ENCODE results near the gene CTCF. TPM values are rescaled to one million over a fixed set of nuclear protein-coding genes. Genes with fewer than 3 reads are reported as not detected.

CTCF gene
- total and polyA plus RNA-seq, 10 of the 15 experiments (the other 5 are each of a cell fraction or from before 2014, with no cell fraction given), result 9.1 to 55.0 (median 41.8) TPM

DNA sequence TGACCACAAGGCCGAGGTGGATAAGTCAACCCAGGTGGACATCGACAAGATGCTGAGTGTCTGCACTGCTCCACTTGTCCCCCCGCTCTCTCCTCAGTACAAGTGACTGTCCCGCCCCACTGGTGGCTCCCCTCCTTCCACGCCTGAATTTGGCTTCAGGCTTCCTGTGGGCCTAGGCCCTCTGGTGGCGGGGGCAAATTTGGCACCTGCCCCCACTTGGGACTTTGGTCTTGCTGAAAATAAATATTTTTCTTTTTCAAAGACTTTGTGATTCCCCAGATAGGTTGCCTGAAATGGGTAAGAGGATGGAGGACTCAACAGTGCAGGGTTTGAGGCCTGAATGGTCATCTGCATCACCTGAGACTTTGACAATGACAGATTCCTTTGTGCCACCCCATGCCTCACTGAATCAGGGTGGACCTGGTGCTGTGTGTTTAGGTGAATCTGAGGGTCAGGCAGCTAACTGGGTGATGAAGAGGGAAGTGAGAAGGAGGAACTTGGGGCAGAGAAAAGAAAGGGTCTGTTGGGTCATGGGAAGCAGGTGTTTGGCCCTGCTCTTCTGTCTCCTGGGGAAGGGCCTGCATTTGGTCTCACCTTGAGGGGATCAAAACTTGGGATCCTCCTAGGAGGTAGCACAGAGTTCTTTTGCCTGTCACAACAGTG is 106.3 kb downstream of the CTCF start:
- DNase-seq (ENCODE audit: low read depth, low spot score), result no peak
- H4K20me1 ChIP-seq (ENCODE audit: control insufficient read depth, insufficient read depth), result no peaks in the 10 kb centered on the region
- H2AFZ ChIP-seq (ENCODE audit: control insufficient read depth, low read depth, low read length), result no peak overlapping the region
- H3K79me2 ChIP-seq (ENCODE audit: control insufficient read depth, insufficient read depth, low read length), result no peaks in the 10 kb centered on the region
- H3K9me3 ChIP-seq (replicated peaks; ENCODE audit: control insufficient read depth, insufficient read depth, low read length), result no peaks in the 10 kb centered on the region
- H3K36me3 ChIP-seq (ENCODE audit: control insufficient read depth in 2 of 2, insufficient read depth in 2 of 2, low read length in 1 of 2), result no peaks in the 10 kb centered on the region
- no peak overlapping the region for H3K9ac ChIP-seq (ENCODE audit: control insufficient read depth, insufficient read depth, low read length)
- RAD21 ChIA-PET (ENCODE audit: unreplicated experiment), result interaction anchor here (0.7 to 3.1 kb wide), 7 partner anchors 24 to 267 kb away, joined by 3 to 27 read pairs (median 3); partner anchors contain the start of genes CARMIL2, RANBP10 and TSNAXIP1
- SMC1A ChIA-PET (ENCODE audit: uncharacterized antibody, unreplicated experiment), result interaction anchor here (1.2 to 3.2 kb wide), 9 partner anchors 17 to 187 kb away, joined by 3 to 20 read pairs (median 5); partner anchors contain the start of genes ATP6V0D1 and GFOD2
- H3K4me2 ChIP-seq (ENCODE audit: control insufficient read depth, insufficient read depth), result no peak overlapping the region
- BruUV-seq (replicated peaks), result no TSS peak
- H3K4me1 ChIP-seq (ENCODE audit: control insufficient read depth, insufficient read depth, low read length), result peaks cover 36% of the 10 kb centered on the region
- 61% methylated on average over 6 of the region's 6 CpGs for WGBS (ENCODE audit: insufficient coverage, insufficient replicate concordance, low lambda C conversion rate, missing lambda C conversion rate)
- TF ChIP-seq SPI1 (IDR thresholded peaks at IDR 0.05; ENCODE audit: borderline replicate concordance, insufficient read depth, low read depth, low read length) (peak; percentile 53; the same call in 1 of the 2 replicates), RAD21 (IDR thresholded peaks at IDR 0.05; ENCODE audit: insufficient read depth, low read depth, low read length) (0 out of 2 replicates have a peak, but pooled peaks have one; percentile 10), HDAC2 (IDR thresholded peaks at IDR 0.05) (no peak), CTCF (IDR thresholded peaks at IDR 0.05 in 2 of 3, conservative IDR thresholded peaks at IDR 0.05 in 1 of 3; ENCODE audit: control insufficient read depth in 2 of 3, extremely low read depth in 1 of 3, insufficient read depth in 1 of 3, low read depth in 3 of 3, low read length in 3 of 3) (peak; percentile 35 to 47 (median 38); a peak in 5 of 6 replicates)
- H3K27me3 ChIP-seq (replicated peaks in 1 of 2; ENCODE audit: control insufficient read depth in 2 of 2, insufficient read depth in 2 of 2, low read length in 1 of 2), result no peaks in the 10 kb centered on the region
- H3K4me3 ChIP-seq, result no peak overlapping the region
- ATAC-seq, result no peak
- FAIRE-seq, result peak; percentile 23
- intact Hi-C loops (cut with micrococcal nuclease; ENCODE audit: unreplicated experiment), result loop anchor here (1.0 to 5.0 kb wide), 3 partner anchors 121 to 176 kb away; no protein-coding TSS in a partner anchor
- CTCF ChIA-PET, result interaction anchor here (0.6 to 11.9 kb wide), 27 partner anchors 8 to 372 kb away, joined by 3 to 196 read pairs (median 5); partner anchors contain the start of genes ACD, ATP6V0D1, CARMIL2 and GFOD2
- in situ Hi-C loops (cut with MboI), result no loop called here
- H3K27ac ChIP-seq (ENCODE audit: control insufficient read depth, insufficient read depth), result no peak overlapping the region
- POLR2A ChIA-PET, result interaction anchor here (0.5 to 2.1 kb wide), 7 partner anchors 9 to 175 kb away, joined by 3 to 6 read pairs (median 3); partner anchors contain the start of gene ACD
